ENCODE measurements around the gene YDJC. TPM values are rescaled to one million over a fixed set of nuclear protein-coding genes. Genes with fewer than 3 reads are reported as not detected.

YDJC gene
- total RNA-seq, 1 donor = 19.0 TPM

- no peak for TF ChIP-seq CTCF (IDR thresholded peaks at IDR 0.05; ENCODE audit: insufficient read depth, low read depth, low read length)
- no peak for DNase-seq (ENCODE audit: low read depth)
- H3K4me3 ChIP-seq (ENCODE audit: low read depth, low read length) = no peak overlapping the region
Measured at GRCh38 chr22:21660904-21661303, 31.1 kb upstream of the YDJC start.

GRCh38 chr22:21659864-21660525 lies 30.2 kb upstream of the YDJC start:
- H3K4me3 ChIP-seq (ENCODE audit: low read depth, low read length) = no peak overlapping the region
- no peak for DNase-seq (ENCODE audit: low read depth)
- no peak for TF ChIP-seq CTCF (IDR thresholded peaks at IDR 0.05; ENCODE audit: insufficient read depth, low read depth, low read length)

GRCh38 chr22:21657360-21658032 lies 27.7 kb upstream of the YDJC start:
- TF ChIP-seq CTCF (IDR thresholded peaks at IDR 0.05; ENCODE audit: insufficient read depth, low read depth, low read length) = no peak
- H3K4me3 ChIP-seq (ENCODE audit: low read depth, low read length) = peak overlapping the region; percentile 64
- peak; percentile 33 for DNase-seq (ENCODE audit: low read depth)

- TF ChIP-seq CTCF (IDR thresholded peaks at IDR 0.05; ENCODE audit: insufficient read depth, low read depth, low read length) = no peak
- H3K4me3 ChIP-seq (ENCODE audit: low read depth, low read length) = peak overlapping the region; percentile 64
Measured at GRCh38 chr22:21657020-21657359, 27.2 kb upstream of the YDJC start.

GRCh38 chr22:21652547-21653545 lies 23.0 kb upstream of the YDJC start:
- TF ChIP-seq CTCF (IDR thresholded peaks at IDR 0.05; ENCODE audit: insufficient read depth, low read depth, low read length) = no peak
- no peak for DNase-seq (ENCODE audit: low read depth)
- H3K4me3 ChIP-seq (ENCODE audit: low read depth, low read length) = peak overlapping the region; percentile 84

More at GRCh38 chr22:21657020-21657359, 27.2 kb upstream of the YDJC start:
- DNase-seq (ENCODE audit: low read depth) = no peak

GRCh38 chr22:21652010-21652546 lies 22.3 kb upstream of the YDJC start:
- peak overlapping the region; percentile 84 for H3K4me3 ChIP-seq (ENCODE audit: low read depth, low read length)
- no peak for TF ChIP-seq CTCF (IDR thresholded peaks at IDR 0.05; ENCODE audit: insufficient read depth, low read depth, low read length)
- DNase-seq (ENCODE audit: low read depth) = peak; percentile 87
